ENCODE results near the gene SYNJ2. TPM values are rescaled to one million over a fixed set of nuclear protein-coding genes. Genes with fewer than 3 reads are reported as not detected.

Gene SYNJ2
- total RNA-seq, 1 donor from 2014 or later = 12.3 TPM

DNA sequence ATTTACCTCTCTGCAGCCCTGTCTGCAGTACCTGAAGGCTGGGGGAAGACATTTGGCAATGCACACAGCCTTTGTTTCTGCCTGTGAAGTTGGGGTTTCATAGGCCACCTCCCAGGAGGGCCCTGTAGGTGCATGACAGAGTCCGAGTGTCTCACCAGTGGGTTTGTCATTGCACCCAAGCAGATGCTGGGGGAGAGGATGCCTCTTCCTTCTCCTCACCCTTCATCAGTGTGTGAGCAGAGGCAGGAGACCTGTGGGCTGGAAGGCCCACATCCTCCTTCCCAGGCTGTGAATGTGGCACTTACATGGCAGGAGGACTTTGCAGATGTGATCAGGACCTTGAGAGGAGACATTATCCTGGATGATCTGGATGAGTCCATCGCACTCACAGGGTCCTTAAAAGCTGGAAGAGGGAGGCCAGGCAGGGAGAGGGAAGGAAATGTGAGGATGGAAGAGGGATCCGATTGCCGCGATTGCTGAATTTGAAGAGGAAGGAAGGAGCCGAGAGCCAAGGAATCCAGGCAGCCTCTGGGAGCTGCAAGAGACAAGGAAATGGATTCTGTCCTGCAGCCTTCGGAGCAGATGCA, 30.4 kb downstream of the SYNJ2 start:
- DNase-seq = peak; percentile 3
- H3K36me3 ChIP-seq = no peaks in the 10 kb centered on the region
- peaks cover 42% of the 10 kb centered on the region for H3K4me1 ChIP-seq
- H3K4me3 ChIP-seq = no peak overlapping the region
- H3K27ac ChIP-seq (replicated peaks) = no peak overlapping the region
- no peaks in the 10 kb centered on the region for H3K27me3 ChIP-seq (ENCODE audit: low read depth)
- intact Hi-C loops (cut with micrococcal nuclease) = no loop called here
- H3K9me3 ChIP-seq (replicated peaks) = no peaks in the 10 kb centered on the region
- TF ChIP-seq, protein P1, sequence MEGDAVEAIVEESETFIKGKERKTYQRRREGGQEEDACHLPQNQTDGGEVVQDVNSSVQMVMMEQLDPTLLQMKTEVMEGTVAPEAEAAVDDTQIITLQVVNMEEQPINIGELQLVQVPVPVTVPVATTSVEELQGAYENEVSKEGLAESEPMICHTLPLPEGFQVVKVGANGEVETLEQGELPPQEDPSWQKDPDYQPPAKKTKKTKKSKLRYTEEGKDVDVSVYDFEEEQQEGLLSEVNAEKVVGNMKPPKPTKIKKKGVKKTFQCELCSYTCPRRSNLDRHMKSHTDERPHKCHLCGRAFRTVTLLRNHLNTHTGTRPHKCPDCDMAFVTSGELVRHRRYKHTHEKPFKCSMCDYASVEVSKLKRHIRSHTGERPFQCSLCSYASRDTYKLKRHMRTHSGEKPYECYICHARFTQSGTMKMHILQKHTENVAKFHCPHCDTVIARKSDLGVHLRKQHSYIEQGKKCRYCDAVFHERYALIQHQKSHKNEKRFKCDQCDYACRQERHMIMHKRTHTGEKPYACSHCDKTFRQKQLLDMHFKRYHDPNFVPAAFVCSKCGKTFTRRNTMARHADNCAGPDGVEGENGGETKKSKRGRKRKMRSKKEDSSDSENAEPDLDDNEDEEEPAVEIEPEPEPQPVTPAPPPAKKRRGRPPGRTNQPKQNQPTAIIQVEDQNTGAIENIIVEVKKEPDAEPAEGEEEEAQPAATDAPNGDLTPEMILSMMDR (IDR thresholded peaks at IDR 0.05; ENCODE audit: borderline replicate concordance) = no peak

DNA sequence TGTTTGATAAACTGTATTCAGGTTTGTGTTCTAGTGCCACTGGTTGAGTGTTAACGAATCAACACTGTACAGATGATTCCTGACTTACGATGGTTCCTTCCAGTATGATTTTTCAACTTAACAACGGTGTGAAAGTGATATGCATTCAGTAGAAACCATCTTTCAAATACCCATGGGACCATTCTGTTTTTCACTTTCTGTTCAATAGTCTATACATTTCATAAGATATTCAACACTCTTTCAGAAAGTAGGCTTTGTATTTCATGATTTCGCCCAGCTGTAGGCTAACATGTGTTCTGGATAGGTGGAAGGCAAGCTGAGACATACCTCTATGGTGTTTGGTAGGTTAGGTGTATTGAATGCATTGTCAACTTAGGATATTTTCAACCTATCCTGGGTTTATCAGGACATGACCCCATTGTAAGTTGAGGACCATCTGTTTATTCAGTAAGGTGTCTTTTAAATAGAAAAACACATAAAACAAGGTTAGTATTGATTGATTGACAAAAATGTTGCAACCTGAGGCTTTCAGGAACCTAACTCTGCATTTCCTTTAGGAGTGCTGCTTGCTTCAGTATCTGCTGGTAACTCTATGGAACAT, 32.3 kb downstream of the SYNJ2 start:
- intact Hi-C loops (cut with micrococcal nuclease) = no loop called here

DNA sequence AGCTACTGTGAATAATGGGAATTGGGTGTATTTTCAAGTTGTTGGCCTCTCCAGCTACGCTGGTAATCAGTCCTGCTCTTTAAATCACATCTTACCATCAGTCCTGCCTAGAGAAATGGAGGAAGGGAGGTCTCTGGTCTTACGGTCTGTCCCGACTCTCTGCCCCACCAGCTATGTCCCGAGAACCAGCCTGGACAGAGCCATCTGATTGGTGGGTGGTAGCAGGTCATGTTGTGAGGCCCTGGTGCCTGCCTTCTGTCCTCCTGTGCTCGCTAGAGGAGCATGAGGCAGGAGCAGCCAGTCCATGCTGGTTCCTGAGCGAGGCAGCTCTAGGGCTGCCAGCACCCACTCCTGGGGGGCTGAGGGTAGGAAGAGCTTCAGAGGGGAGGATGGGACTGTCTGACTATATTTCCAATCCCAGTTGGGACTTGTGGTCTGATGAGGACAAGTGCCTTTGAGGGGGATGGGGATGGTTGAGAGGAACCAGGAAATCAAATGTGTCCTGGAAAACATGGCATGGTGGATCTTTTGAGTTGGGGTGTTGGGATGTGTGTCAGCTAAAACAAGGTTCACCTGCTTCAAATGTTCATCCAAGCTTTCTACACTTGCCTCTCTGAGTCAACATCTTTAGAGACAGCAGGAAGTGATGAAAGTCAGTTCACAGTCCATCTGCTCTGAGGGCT, 33.0 kb downstream of the SYNJ2 start:
- Histone ChIP-seq H3K27ac (replicated peaks) (no peak overlapping the region), H3K4me3 (no peak overlapping the region), H3K4me1 (peaks cover 41% of the 10 kb centered on the region), H3K36me3 (no peaks in the 10 kb centered on the region), H3K9me3 (replicated peaks) (no peaks in the 10 kb centered on the region), H3K27me3 (ENCODE audit: low read depth) (no peaks in the 10 kb centered on the region)
- DNase-seq = peak; percentile 3
- intact Hi-C loops (cut with micrococcal nuclease) = no loop called here
- TF ChIP-seq, protein P1 (IDR thresholded peaks at IDR 0.05; ENCODE audit: borderline replicate concordance) = no peak

More for the DNA sequence above, 32.3 kb downstream of the SYNJ2 start:
- Histone ChIP-seq H3K36me3 (no peaks in the 10 kb centered on the region), H3K9me3 (replicated peaks) (no peaks in the 10 kb centered on the region), H3K27ac (replicated peaks) (no peak overlapping the region), H3K4me1 (peaks cover 41% of the 10 kb centered on the region), H3K4me3 (no peak overlapping the region), H3K27me3 (ENCODE audit: low read depth) (no peaks in the 10 kb centered on the region)
- no peak for DNase-seq
- TF ChIP-seq, protein P1 (IDR thresholded peaks at IDR 0.05; ENCODE audit: borderline replicate concordance) = no peak

DNA sequence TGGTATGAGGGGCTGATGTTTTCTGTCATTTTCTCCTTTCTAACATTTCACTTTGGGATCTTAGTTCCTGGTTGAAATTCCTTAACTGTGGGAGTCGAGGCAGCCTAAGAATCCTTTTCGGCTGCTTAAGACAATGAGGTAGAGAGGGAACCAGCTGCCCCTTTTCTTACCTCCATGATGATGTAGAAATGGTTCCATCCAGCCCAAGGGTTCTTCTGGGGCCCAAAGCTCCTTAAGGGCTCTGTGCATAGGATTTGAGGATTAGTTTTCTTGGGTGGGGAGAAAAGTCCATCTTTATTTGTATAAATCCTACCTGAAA, 33.5 kb downstream of the SYNJ2 start:
- Histone ChIP-seq H3K27ac (replicated peaks) (no peak overlapping the region), H3K4me1 (peaks cover 38% of the 10 kb centered on the region), H3K9me3 (replicated peaks) (no peaks in the 10 kb centered on the region), H3K4me3 (no peak overlapping the region), H3K36me3 (no peaks in the 10 kb centered on the region), H3K27me3 (ENCODE audit: low read depth) (no peaks in the 10 kb centered on the region)
- DNase-seq = no peak
- TF ChIP-seq, protein P1 (IDR thresholded peaks at IDR 0.05; ENCODE audit: borderline replicate concordance) = no peak
- intact Hi-C loops (cut with micrococcal nuclease) = no loop called here

DNA sequence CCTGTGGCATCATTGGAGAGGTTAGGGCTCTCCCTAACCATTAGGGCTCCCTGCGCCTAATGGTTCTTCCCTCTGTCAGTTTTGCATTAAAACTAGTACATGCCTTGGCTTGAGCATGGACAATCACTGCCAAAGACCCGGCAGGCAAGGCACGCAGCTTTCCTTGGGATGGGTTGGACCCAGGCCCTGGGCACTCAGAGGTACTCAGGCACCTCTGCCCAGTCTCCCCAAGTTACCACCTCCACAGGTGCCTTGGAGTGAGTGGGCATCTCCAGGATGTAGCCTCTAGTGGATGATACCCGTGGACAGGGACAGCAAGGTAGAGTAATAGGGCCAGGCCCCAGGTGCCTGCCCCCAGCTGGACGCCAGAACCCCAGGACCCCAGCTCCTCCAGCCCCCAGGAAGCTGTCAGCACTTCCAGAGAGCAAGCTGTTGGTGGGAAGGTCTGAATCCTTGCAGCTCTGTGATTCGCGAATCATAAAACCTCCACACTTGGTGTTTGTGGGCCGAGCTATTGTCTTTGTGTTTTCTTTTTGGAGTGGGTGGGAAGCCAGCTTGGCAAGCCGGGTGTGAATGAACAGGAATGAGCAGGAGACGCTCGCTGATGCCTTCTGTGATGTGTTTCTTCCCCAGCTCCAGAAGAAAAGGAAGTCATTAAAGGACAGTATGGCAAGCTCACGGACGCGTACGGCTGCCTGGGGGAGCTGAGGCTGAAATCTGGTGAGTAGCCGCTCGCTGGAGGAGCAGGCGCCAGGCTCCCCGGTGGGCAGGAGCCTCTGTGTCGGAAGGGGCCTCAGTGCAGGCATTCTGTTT, 35.1 kb downstream of the SYNJ2 start:
- Histone ChIP-seq H3K4me1 (peaks cover 28% of the 10 kb centered on the region), H3K4me3 (peak overlapping the region; percentile 5), H3K9me3 (replicated peaks) (no peaks in the 10 kb centered on the region), H3K27me3 (ENCODE audit: low read depth) (no peaks in the 10 kb centered on the region), H3K36me3 (no peaks in the 10 kb centered on the region), H3K27ac (replicated peaks) (no peak overlapping the region)
- intact Hi-C loops (cut with micrococcal nuclease) = no loop called here
- DNase-seq = peak; percentile 11
- TF ChIP-seq, protein P1 (IDR thresholded peaks at IDR 0.05; ENCODE audit: borderline replicate concordance) = no peak

Measured in left ventricle myocardium inferior (tissue), 1 donor.